Adipocyte (in vitro differentiated cells): ENCODE data around the gene SLC35A3.
A peak's percentile ranks its signal among the peaks of the same experiment; 100 is the strongest.

Source experiments
- DNase-seq: peaks from one replicate; pipeline ENCODE4 v3.0.0-alpha.2; 2015; ENCODE audit warnings: low read depth
- H3K27me3 ChIP-seq: replicated peaks from 2 replicates; pipeline ENCODE4 v1.7.0; 2013; ENCODE audit warnings: mild to moderate bottlenecking, low read length, moderate library complexity; ENCODE audit not compliant: control insufficient read depth, insufficient read depth
- H3K36me3 ChIP-seq: 2 replicates; pipeline ENCODE4 v1.7.0; 2013; ENCODE audit warnings: low read length, mild to moderate bottlenecking, moderate library complexity; ENCODE audit not compliant: control insufficient read depth, insufficient read depth, severe bottlenecking
- H3K4me1 ChIP-seq: 2 replicates; pipeline ENCODE4 v1.7.0; 2013; ENCODE audit warnings: mild to moderate bottlenecking, low read length, moderate library complexity; ENCODE audit not compliant: control insufficient read depth, insufficient read depth
- H3K4me3 ChIP-seq: 2 replicates; pipeline ENCODE4 v1.7.0; 2013; ENCODE audit warnings: mild to moderate bottlenecking, low read length, moderate library complexity
- H3K9ac ChIP-seq: 2 replicates; pipeline ENCODE4 v1.7.0; 2013; ENCODE audit warnings: mild to moderate bottlenecking, low read length, moderate library complexity
- H3K9me3 ChIP-seq: 2 replicates; pipeline ENCODE4 v1.7.0; 2013; ENCODE audit warnings: mild to moderate bottlenecking, low read length, moderate library complexity; ENCODE audit not compliant: control insufficient read depth

SLC35A3 gene

GRCh38 chr1:99969729-99970621 lies at the start of gene SLC35A3:
TSS of gene SLC35A3 (plus strand) at chr1:99969996. CDS start at chr1:99993555, 23,559 bp downstream.
- Histone ChIP-seq H3K9me3 (no peaks in the 10 kb centered on the region), H3K4me1 (peaks cover 20% of the 10 kb centered on the region), H3K27me3 (no peaks in the 10 kb centered on the region), H3K9ac (peak within 1 kb of the TSS; percentile 82), H3K4me3 (peak within 1 kb of the TSS; percentile 93), H3K36me3 (no peaks in the 10 kb centered on the region)
- peak; percentile 85 for DNase-seq

GRCh38 chr1:99934801-99935200 lies 35.0 kb upstream of the SLC35A3 start:
- Histone ChIP-seq H3K4me3 (no peak overlapping the region), H3K4me1 (no peaks in the 10 kb centered on the region), H3K9ac (no peak overlapping the region), H3K36me3 (no peaks in the 10 kb centered on the region), H3K9me3 (peaks cover 6% of the 10 kb centered on the region), H3K27me3 (no peaks in the 10 kb centered on the region)
- DNase-seq, result no peak

- Histone ChIP-seq H3K9me3 (peaks cover 6% of the 10 kb centered on the region), H3K4me3 (no peak overlapping the region), H3K27me3 (no peaks in the 10 kb centered on the region), H3K9ac (no peak overlapping the region), H3K4me1 (no peaks in the 10 kb centered on the region), H3K36me3 (no peaks in the 10 kb centered on the region)
- no peak for DNase-seq
These were observed 34.3 kb upstream of the SLC35A3 start for GRCh38 chr1:99935534-99935933.

- Histone ChIP-seq H3K9ac (no peak overlapping the region), H3K4me3 (no peak overlapping the region), H3K27me3 (no peaks in the 10 kb centered on the region), H3K9me3 (peaks cover 6% of the 10 kb centered on the region), H3K4me1 (no peaks in the 10 kb centered on the region), H3K36me3 (no peaks in the 10 kb centered on the region)
- no peak for DNase-seq
These were observed 33.7 kb upstream of the SLC35A3 start for GRCh38 chr1:99936071-99936470.

GRCh38 chr1:99942723-99943122 lies 27.1 kb upstream of the SLC35A3 start:
- H3K27me3 ChIP-seq, result no peaks in the 10 kb centered on the region

GRCh38 chr1:99943223-99943794 lies 26.5 kb upstream of the SLC35A3 start:
- H3K27me3 ChIP-seq, result no peaks in the 10 kb centered on the region
- no peak overlapping the region for H3K9ac ChIP-seq
- H3K36me3 ChIP-seq, result no peaks in the 10 kb centered on the region
- no peaks in the 10 kb centered on the region for H3K9me3 ChIP-seq
- DNase-seq, result peak; percentile 80
- H3K4me1 ChIP-seq, result peaks cover 7% of the 10 kb centered on the region
- peak overlapping the region; percentile 1 for H3K4me3 ChIP-seq

More at GRCh38 chr1:99942723-99943122, 27.1 kb upstream of the SLC35A3 start:
- Histone ChIP-seq H3K9me3 (no peaks in the 10 kb centered on the region), H3K36me3 (no peaks in the 10 kb centered on the region), H3K4me3 (no peak overlapping the region), H3K9ac (no peak overlapping the region), H3K4me1 (peaks cover 7% of the 10 kb centered on the region)
- no peak for DNase-seq

- no peak for DNase-seq
- no peaks in the 10 kb centered on the region for H3K9me3 ChIP-seq
- H3K9ac ChIP-seq, result no peak overlapping the region
These were observed 25.6 kb upstream of the SLC35A3 start for GRCh38 chr1:99944192-99944591.

GRCh38 chr1:99945174-99945573 lies 24.6 kb upstream of the SLC35A3 start:
- no peaks in the 10 kb centered on the region for H3K27me3 ChIP-seq
- H3K4me3 ChIP-seq, result no peak overlapping the region
- H3K9me3 ChIP-seq, result no peaks in the 10 kb centered on the region
- DNase-seq, result no peak
- H3K9ac ChIP-seq, result no peak overlapping the region
- H3K36me3 ChIP-seq, result no peaks in the 10 kb centered on the region
- peaks cover 7% of the 10 kb centered on the region for H3K4me1 ChIP-seq

More at GRCh38 chr1:99944192-99944591, 25.6 kb upstream of the SLC35A3 start:
- H3K4me1 ChIP-seq, result peaks cover 7% of the 10 kb centered on the region
- no peak overlapping the region for H3K4me3 ChIP-seq
- no peaks in the 10 kb centered on the region for H3K27me3 ChIP-seq
- no peaks in the 10 kb centered on the region for H3K36me3 ChIP-seq

- DNase-seq, result no peak
- Histone ChIP-seq H3K9ac (no peak overlapping the region), H3K4me3 (no peak overlapping the region), H3K4me1 (no peaks in the 10 kb centered on the region), H3K36me3 (no peaks in the 10 kb centered on the region), H3K9me3 (no peaks in the 10 kb centered on the region), H3K27me3 (no peaks in the 10 kb centered on the region)
These were observed 19.3 kb upstream of the SLC35A3 start for GRCh38 chr1:99950486-99950885.

- no peak for DNase-seq
- H3K36me3 ChIP-seq, result no peaks in the 10 kb centered on the region
- H3K4me1 ChIP-seq, result peaks cover 12% of the 10 kb centered on the region
- H3K4me3 ChIP-seq, result no peak overlapping the region
- H3K9me3 ChIP-seq, result no peaks in the 10 kb centered on the region
- H3K9ac ChIP-seq, result no peak overlapping the region
- H3K27me3 ChIP-seq, result no peaks in the 10 kb centered on the region
These were observed 17.3 kb upstream of the SLC35A3 start for GRCh38 chr1:99952522-99952921.

- H3K4me3 ChIP-seq, result no peak overlapping the region
These were observed 14.4 kb upstream of the SLC35A3 start for GRCh38 chr1:99955375-99955774.

More at GRCh38 chr1:99955375-99955774, 14.4 kb upstream of the SLC35A3 start:
- Histone ChIP-seq H3K9ac (no peak overlapping the region), H3K27me3 (no peaks in the 10 kb centered on the region), H3K4me1 (peaks cover 12% of the 10 kb centered on the region), H3K9me3 (no peaks in the 10 kb centered on the region), H3K36me3 (no peaks in the 10 kb centered on the region)
- DNase-seq, result no peak
